Fibroblast of skin of right quadriceps (primary cell): ENCODE data around the gene HSFY2.
"Not testable (repeated sequence)": the region's sequence is repeated elsewhere in the genome, so short reads cannot be mapped to it uniquely, and the experiment has no call there.

Experiments used
- DNase-seq: peaks from one replicate; pipeline ENCODE4 v3.0.0-alpha.2; 2013

Gene HSFY2, protein sequence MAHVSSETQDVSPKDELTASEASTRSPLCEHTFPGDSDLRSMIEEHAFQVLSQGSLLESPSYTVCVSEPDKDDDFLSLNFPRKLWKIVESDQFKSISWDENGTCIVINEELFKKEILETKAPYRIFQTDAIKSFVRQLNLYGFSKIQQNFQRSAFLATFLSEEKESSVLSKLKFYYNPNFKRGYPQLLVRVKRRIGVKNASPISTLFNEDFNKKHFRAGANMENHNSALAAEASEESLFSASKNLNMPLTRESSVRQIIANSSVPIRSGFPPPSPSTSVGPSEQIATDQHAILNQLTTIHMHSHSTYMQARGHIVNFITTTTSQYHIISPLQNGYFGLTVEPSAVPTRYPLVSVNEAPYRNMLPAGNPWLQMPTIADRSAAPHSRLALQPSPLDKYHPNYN

DNA sequence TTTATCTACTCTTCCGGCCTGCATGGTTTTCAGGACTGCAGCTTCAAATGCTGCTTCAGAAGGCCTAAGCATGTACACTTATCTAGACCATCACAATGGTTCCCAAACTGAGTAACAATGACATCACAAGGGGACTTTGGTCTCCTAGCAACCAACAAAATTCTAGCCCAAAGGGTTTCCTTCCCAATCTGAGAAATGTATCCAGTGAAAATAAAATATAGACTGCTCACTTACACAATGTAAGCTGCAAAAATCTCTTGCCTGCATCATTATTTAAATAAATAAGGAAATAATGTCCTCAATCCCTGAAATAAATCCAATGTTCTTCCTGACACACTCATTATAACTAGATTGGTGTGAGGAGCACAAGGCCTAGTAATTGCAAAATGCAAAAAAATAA is at the start of gene HSFY2:
Gene HSFY2, minus strand, starts transcription at position 101 of the 400 bp plus-strand sequence. CDS start 117 bp downstream, outside the sequence.
- not testable (repeated sequence) for DNase-seq

DNA sequence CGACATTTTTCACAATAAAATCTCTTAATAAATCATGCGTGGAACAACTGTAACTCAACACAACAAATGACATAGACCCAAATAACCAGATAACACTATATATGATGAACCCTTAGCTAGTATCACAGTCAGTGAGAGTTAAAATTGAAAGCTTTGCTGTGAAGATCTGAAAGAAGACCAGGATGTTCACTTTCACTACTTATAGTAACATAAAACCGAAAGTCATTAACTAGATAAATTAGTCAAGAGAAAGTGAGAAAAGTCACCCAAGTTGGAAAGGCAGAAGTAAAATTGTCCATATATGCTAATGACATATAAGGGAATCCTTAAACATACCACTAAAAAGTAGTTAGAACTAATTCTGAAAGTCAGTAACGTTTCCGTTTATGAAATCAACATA is 42.2 kb upstream of the HSFY2 start:
- DNase-seq: not testable (repeated sequence)

DNA sequence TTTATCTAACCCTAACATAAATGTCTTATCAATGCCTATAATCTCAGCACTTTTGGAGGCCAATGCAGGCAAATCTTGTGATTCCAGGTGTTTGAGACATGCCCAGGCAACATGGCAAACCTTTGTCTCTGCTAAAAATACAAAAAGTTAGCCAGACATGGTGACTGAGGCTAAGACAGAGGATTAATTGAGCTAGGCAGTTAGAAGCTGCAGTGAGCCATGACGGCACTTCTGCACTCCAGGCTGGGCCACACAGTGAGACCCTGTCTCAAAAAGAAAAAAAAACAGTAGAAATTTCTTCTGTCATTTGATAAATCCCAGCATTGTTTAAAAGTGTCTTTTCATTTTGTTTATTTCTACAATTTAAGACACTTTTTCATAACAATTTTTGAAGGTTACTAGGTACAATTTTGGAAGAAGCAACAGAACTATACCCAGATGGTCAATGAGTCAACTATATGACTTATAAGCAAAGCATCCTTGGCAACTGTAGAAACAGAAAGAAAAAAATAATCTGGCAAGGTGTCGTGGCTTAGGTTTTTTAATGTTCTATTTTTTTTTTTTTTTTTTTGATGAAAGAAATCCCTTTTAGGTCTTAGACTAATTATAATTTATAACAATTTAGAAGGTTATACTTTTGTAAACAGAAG is 15.3 kb upstream of the HSFY2 start:
- DNase-seq: not testable (repeated sequence)

DNA sequence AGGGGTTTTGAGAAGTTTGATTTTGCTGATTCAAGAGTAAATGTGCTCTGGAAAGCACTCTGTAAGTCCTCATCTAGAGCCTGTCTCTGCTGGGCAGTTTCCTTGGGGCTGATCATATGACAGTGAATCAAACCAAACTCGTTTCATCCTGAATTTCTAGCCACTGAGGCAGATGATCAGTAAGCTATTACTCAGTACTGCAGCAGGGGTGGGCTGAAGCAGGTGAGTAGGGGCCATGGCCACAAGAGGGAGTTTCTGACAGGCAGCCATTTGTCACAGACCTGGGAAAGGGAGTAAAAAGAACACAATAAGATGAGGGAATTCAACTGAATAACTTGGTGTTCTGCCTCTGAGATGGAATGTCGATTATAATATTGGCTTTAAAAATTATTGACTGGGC is 19.5 kb downstream of the HSFY2 start:
- not testable (repeated sequence) for DNase-seq

DNA sequence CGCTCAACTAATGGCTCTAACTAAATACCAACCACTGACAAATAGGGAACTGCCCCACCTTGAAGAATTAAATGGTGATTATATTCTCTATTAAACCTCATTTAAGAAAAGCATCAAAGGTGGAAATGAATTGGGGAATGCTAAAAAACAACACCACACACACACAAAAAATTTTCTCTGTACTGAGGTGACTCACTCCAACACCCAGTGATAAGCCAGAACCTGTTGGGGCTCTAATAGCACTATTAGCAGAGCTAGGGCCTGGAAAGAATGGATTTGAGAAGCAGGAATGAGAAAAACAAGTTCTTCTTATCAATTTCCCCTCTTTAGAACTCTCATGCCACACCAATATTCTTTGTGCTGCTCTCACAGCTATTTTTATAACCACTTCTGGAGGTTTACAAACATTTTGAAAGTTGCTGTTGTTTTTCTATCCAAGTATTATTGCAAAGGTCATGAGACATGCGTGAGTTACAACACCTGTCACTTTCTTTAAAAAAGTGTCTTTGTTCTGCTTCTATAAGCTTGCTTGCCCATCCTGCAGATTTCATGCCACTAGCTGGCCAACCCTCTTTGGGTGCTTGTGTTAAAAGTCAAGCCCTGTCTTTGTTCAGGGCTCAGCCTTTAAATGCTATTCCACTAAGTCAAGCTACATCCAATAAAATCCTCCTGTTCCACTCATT is 20.3 kb downstream of the HSFY2 start:
- not testable (repeated sequence) for DNase-seq

DNA sequence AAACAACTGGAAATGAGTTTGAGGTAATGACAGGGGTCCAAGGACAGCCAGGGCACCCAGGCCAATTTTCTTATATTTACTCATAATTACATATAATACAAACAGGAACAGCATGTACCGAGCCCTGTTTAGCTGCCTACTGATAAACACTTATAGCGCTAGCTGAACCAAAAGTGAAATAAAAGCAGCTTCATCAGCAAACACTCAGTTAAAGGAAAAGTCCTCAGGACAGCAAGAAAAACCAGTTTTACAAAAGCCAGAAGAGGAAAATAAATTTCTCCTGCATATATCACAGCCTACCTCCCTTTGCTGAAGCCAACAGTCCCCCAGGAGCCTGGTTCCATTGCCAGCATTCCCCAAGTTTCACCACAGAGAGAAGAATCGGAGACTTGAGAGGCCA is 49.8 kb downstream of the HSFY2 start:
- DNase-seq: not testable (repeated sequence)
